ENCODE results near the gene GAN.

DNA sequence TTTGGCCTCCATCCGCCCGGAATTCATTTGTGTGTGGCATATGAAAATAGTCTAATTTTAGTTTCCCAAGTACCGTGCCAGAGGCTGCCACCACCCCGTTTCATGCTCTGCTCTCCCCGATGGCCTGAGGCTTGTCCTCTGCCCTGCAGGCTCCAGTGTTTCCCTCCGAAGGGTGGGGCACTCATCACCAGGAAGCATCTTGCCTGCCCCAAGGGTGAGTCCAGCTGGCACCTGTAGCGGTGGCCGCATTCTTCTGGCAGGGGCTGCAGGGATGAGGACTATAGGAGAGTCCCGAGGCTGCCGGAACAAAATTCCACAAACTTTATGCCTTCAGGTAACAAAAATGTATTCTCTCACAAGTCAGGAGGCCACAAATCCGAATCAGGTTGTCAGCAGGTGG is 106.8 kb downstream of the GAN start:
- TF ChIP-seq, protein P1, sequence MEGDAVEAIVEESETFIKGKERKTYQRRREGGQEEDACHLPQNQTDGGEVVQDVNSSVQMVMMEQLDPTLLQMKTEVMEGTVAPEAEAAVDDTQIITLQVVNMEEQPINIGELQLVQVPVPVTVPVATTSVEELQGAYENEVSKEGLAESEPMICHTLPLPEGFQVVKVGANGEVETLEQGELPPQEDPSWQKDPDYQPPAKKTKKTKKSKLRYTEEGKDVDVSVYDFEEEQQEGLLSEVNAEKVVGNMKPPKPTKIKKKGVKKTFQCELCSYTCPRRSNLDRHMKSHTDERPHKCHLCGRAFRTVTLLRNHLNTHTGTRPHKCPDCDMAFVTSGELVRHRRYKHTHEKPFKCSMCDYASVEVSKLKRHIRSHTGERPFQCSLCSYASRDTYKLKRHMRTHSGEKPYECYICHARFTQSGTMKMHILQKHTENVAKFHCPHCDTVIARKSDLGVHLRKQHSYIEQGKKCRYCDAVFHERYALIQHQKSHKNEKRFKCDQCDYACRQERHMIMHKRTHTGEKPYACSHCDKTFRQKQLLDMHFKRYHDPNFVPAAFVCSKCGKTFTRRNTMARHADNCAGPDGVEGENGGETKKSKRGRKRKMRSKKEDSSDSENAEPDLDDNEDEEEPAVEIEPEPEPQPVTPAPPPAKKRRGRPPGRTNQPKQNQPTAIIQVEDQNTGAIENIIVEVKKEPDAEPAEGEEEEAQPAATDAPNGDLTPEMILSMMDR (IDR thresholded peaks at IDR 0.05), result no peak
- TF ChIP-seq POLR2A (IDR thresholded peaks at IDR 0.05), result no peak
